ENCODE measurements around the gene PPAT. TPM values are rescaled to one million over a fixed set of nuclear protein-coding genes. Genes with fewer than 3 reads are reported as not detected.

PPAT gene
- total RNA-seq, 1 donor from 2014 or later, result 37.8 TPM

DNA sequence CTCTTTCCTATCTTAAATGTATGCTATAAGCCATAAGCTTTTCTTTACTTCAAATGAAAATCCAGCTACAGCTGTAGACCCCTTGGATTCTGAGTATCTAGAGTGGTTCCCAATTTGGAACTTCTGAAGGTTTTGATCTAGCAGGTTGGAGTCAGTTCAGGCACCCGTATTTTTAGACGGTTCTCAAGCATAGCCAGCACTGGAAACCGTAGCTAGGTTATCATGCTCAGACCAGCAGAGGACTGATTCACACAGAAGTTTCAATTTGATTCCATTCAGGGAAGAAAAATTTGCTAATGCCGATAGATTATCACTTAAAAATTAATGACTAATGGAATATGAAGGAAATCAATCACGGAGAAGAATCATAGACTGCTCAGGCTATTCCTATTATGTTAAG, 11.2 kb downstream of the PPAT start:
- TF ChIP-seq, protein P1, sequence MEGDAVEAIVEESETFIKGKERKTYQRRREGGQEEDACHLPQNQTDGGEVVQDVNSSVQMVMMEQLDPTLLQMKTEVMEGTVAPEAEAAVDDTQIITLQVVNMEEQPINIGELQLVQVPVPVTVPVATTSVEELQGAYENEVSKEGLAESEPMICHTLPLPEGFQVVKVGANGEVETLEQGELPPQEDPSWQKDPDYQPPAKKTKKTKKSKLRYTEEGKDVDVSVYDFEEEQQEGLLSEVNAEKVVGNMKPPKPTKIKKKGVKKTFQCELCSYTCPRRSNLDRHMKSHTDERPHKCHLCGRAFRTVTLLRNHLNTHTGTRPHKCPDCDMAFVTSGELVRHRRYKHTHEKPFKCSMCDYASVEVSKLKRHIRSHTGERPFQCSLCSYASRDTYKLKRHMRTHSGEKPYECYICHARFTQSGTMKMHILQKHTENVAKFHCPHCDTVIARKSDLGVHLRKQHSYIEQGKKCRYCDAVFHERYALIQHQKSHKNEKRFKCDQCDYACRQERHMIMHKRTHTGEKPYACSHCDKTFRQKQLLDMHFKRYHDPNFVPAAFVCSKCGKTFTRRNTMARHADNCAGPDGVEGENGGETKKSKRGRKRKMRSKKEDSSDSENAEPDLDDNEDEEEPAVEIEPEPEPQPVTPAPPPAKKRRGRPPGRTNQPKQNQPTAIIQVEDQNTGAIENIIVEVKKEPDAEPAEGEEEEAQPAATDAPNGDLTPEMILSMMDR (conservative IDR thresholded peaks at IDR 0.05), result no peak
- Mint-ChIP-seq H3K4me3 (no peak overlapping the region), H3K27ac (no peak overlapping the region), H3K27me3 (no peaks in the 10 kb centered on the region), H3K9me3 (no peaks in the 10 kb centered on the region), H3K4me1 (ENCODE audit: unreplicated experiment) (peaks cover 6% of the 10 kb centered on the region), H3K36me3 (peaks cover 6% of the 10 kb centered on the region)
- no peak for DNase-seq (ENCODE audit: extremely low spot score, unreplicated experiment)

GRCh38 chr4:56417396-56417795, 18.0 kb downstream of the PPAT start:
- no peak for DNase-seq (ENCODE audit: extremely low spot score, unreplicated experiment)
- H3K4me3 Mint-ChIP-seq, result no peak overlapping the region
- H3K9me3 Mint-ChIP-seq, result no peaks in the 10 kb centered on the region
- H3K4me1 Mint-ChIP-seq (ENCODE audit: unreplicated experiment), result peaks cover 3% of the 10 kb centered on the region
- no peaks in the 10 kb centered on the region for H3K27me3 Mint-ChIP-seq
- H3K36me3 Mint-ChIP-seq, result no peaks in the 10 kb centered on the region
- no peak overlapping the region for H3K27ac Mint-ChIP-seq
- TF ChIP-seq, protein P1 (conservative IDR thresholded peaks at IDR 0.05), result no peak

DNA sequence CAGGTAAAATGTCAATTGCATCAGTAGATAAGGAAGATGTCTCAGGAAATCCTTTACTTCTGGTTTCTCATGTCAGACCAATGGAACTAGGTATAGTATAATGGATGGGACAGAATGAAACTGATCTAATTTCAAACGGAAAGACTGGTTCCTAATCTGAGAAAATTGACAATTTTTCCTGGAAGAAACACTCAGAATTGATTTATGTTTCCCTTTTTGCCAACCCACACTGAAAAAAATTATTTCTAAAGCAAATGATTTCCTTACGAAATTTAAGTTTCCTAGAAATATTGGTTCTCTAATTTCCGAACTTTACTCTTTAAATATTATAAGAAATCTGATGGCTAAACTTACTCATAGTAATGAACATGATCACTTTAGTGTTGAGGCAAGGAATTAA, 19.1 kb downstream of the PPAT start:
- TF ChIP-seq, protein P1 (conservative IDR thresholded peaks at IDR 0.05), result no peak
- H3K27ac Mint-ChIP-seq, result no peak overlapping the region

DNA sequence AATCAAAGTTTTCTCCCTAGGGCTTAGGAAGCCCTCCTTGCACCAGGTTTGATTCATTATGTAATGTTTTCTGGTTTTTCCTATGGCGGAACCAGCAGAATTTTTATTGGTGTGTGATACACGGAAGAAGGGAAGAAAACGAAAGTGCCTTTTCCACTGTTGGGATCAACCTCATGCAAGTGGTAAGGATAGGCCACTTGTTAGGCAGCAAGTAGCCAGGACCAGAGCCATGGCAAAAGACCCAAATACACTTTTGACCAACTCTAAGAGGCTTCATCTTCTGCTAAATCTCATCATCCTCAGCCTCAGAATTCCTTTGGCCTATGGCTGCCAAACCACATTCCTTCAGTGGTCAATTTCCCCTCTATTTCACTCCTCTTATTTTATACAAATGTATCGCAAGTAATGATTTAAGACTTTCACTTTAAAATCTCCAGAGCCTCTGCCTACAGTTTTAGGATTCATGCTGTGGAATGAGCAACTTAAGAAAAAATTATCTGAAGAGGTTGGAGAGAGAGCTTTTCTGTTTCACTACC, 21.2 kb downstream of the PPAT start:
- H3K4me3 Mint-ChIP-seq, result no peak overlapping the region
- H3K27me3 Mint-ChIP-seq, result no peaks in the 10 kb centered on the region
- DNase-seq (ENCODE audit: extremely low spot score, unreplicated experiment), result no peak
- H3K4me1 Mint-ChIP-seq (ENCODE audit: unreplicated experiment), result peaks cover 22% of the 10 kb centered on the region
- TF ChIP-seq, protein P1 (conservative IDR thresholded peaks at IDR 0.05), result no peak
- no peaks in the 10 kb centered on the region for H3K36me3 Mint-ChIP-seq
- H3K9me3 Mint-ChIP-seq, result no peaks in the 10 kb centered on the region
- peak overlapping the region; percentile 41 for H3K27ac Mint-ChIP-seq

More for the DNA sequence above, 19.1 kb downstream of the PPAT start:
- H3K9me3 Mint-ChIP-seq, result no peaks in the 10 kb centered on the region
- H3K4me3 Mint-ChIP-seq, result no peak overlapping the region
- no peaks in the 10 kb centered on the region for H3K36me3 Mint-ChIP-seq
- H3K4me1 Mint-ChIP-seq (ENCODE audit: unreplicated experiment), result peaks cover 8% of the 10 kb centered on the region
- no peak for DNase-seq (ENCODE audit: extremely low spot score, unreplicated experiment)
- H3K27me3 Mint-ChIP-seq, result no peaks in the 10 kb centered on the region

GRCh38 chr4:56410247-56411062, 25.0 kb downstream of the PPAT start:
- no peaks in the 10 kb centered on the region for H3K27me3 Mint-ChIP-seq
- H3K4me1 Mint-ChIP-seq (ENCODE audit: unreplicated experiment), result peaks cover 26% of the 10 kb centered on the region
- DNase-seq (ENCODE audit: extremely low spot score, unreplicated experiment), result no peak
- no peaks in the 10 kb centered on the region for H3K9me3 Mint-ChIP-seq
- peaks cover 8% of the 10 kb centered on the region for H3K36me3 Mint-ChIP-seq
- H3K4me3 Mint-ChIP-seq, result peak overlapping the region; percentile 80
- peak overlapping the region; percentile 88 for H3K27ac Mint-ChIP-seq
- TF ChIP-seq, protein P1 (conservative IDR thresholded peaks at IDR 0.05), result no peak

Measured in type B pancreatic cell (in vitro differentiated cells).